Body of pancreas (tissue), 4 donors: Measurements from ENCODE around the gene KCNQ4. TPM values are rescaled to one million over a fixed set of nuclear protein-coding genes. Genes with fewer than 3 reads are reported as not detected.
A peak's percentile ranks its signal among the peaks of the same experiment; 100 is the strongest.

Experiments used
- ATAC-seq: fragments of 150-250 bp; one replicate; pipeline ENCODE4 v1.9.1; 2016
- DNase-seq, 4 donors: peaks; one replicate each; pipeline ENCODE4 v3.0.0-alpha.2; 2019
- H3K27ac ChIP-seq, 4 donors: fragments of 200-600 bp; sonication (generic); 1 replicate in 3 of 4; 2 replicates in 1 of 4; pipeline versions ENCODE4 v1.5.1 to v1.6.1; 2016 to 2019; ENCODE audit warnings: mild to moderate bottlenecking in 1 of 4, mixed read lengths in 1 of 4, moderate library complexity in 1 of 4
- H3K27me3 ChIP-seq, 2 donors: fragments of 200-600 bp; sonication (generic); one replicate each; pipeline ENCODE4 v1.6.0; 2016; ENCODE audit warnings: mild to moderate bottlenecking in 1 of 2
- H3K36me3 ChIP-seq, 2 donors: fragments of 200-600 bp; sonication (generic); replicated peaks in 1 of 2; 2 replicates each; pipeline ENCODE4 v1.5.1; 2016; ENCODE audit warnings: low read depth in 2 of 2; ENCODE audit not compliant: insufficient read depth in 1 of 2
- H3K4me1 ChIP-seq: fragments of 200-600 bp; sonication (generic); one replicate; pipeline ENCODE4 v1.6.0; 2016
- H3K4me3 ChIP-seq, 2 donors: fragments of 200-600 bp; sonication (generic); 1 replicate in 1 of 2; 2 replicates in 1 of 2; pipeline ENCODE4 v1.5.1; 2016 to 2019
- H3K9me3 ChIP-seq, 3 donors: fragments of 200-600 bp; sonication (generic); 1 replicate in 2 of 3; 2 replicates in 1 of 3; pipeline ENCODE4 v1.5.1; 2016
- CTCF ChIP-seq, 7 experiments: fragments of 450-650 bp in 4 of 7; fragments of 200-600 bp in 3 of 7; sonication (generic) in 3 of 7; IDR thresholded peaks; one replicate each; pipeline ENCODE4 v1.5.1; 2016 to 2019; ENCODE audit warnings: antibody characterized with exemption in 7 of 7
- POLR2A ChIP-seq, 3 donors: fragments of 450-650 bp; IDR thresholded peaks; one replicate each; pipeline ENCODE4 v1.6.1; 2016; ENCODE audit warnings: antibody characterized with exemption in 3 of 3, mild to moderate bottlenecking in 2 of 3
- WGBS, 2 donors: methylation state at CpG; one replicate each; pipeline ENCODE4 v1.1.5; 2017; 5-methylcytosine and 5-hydroxymethylcytosine counted together
- intact Hi-C: fragments of 100-400 bp; cut with DNase I; formaldehyde crosslinking; loops from one replicate; pipeline ENCODE4 v1.15.1; 2023
- total RNA-seq, 2 donors: library from RNA; depleted of rRNA; stranded (reverse); fragments of >200 nt; gene quantifications; one replicate each; pipeline ENCODE4 v1.1.0, GENCODE V29; 2016

The KCNQ4 gene
- total RNA-seq, 2 donors from 2014 or later, result 1.8 to 4.0 TPM

GRCh38 chr1:40796939-40797667 lies 13.5 kb downstream of the KCNQ4 start:
- TF ChIP-seq CTCF (IDR thresholded peaks at IDR 0.05) (no peak), POLR2A (IDR thresholded peaks at IDR 0.05) (no peak)

GRCh38 chr1:40797668-40798010 lies 14.1 kb downstream of the KCNQ4 start:
- intact Hi-C loops, result no loop called here
- DNase-seq (no peak), ATAC-seq (no peak)
- Histone ChIP-seq H3K27me3 (no peaks in the 10 kb centered on the region), H3K9me3 (no peaks in the 10 kb centered on the region), H3K4me1 (peaks cover 47% of the 10 kb centered on the region), H3K27ac (peak overlapping the region; percentile 13 to 78 (median 51)), H3K4me3 (no peak overlapping the region), H3K36me3 (no peaks in the 10 kb centered on the region)
- no peak for TF ChIP-seq CTCF (IDR thresholded peaks at IDR 0.05)
- no peak for TF ChIP-seq POLR2A (IDR thresholded peaks at IDR 0.05)
- 79 to 88% methylated on average over 3 of the region's 3 CpGs for WGBS, 2 donors

More at GRCh38 chr1:40796939-40797667, 13.5 kb downstream of the KCNQ4 start:
- DNase-seq, result peak; percentile 32 to 62 (median 60)
- intact Hi-C loops, result no loop called here
- ATAC-seq, result peak; percentile 27
- Histone ChIP-seq H3K4me1 (peaks cover 43% of the 10 kb centered on the region), H3K27me3 (no peaks in the 10 kb centered on the region), H3K4me3 (no peak overlapping the region), H3K36me3 (no peaks in the 10 kb centered on the region), H3K9me3 (no peaks in the 10 kb centered on the region), H3K27ac (peak overlapping the region; percentile 13 to 78 (median 51))
- 64 to 71% methylated on average over 9 of the region's 9 CpGs for WGBS, 2 donors

GRCh38 chr1:40798366-40799281 lies 15.0 kb downstream of the KCNQ4 start:
- Histone ChIP-seq H3K4me1 (peaks cover 48% of the 10 kb centered on the region), H3K27me3 (no peaks in the 10 kb centered on the region), H3K36me3 (no peaks in the 10 kb centered on the region), H3K27ac (peak overlapping the region; percentile 14 to 78 (median 58)), H3K9me3 (no peaks in the 10 kb centered on the region), H3K4me3 (no peak overlapping the region)
- peak; percentile 15 for ATAC-seq
- 63 to 85% methylated on average over 7 to 8 of the region's 8 CpGs for WGBS, 2 donors
- intact Hi-C loops, result no loop called here
- DNase-seq, result peak in 3 of 4 donors; percentile 52 to 72 (median 68)
- no peak for TF ChIP-seq POLR2A (IDR thresholded peaks at IDR 0.05)
- peak in 1 of 7 experiments; percentile 8 for TF ChIP-seq CTCF (IDR thresholded peaks at IDR 0.05)

GRCh38 chr1:40799351-40799867 lies 15.8 kb downstream of the KCNQ4 start:
- Histone ChIP-seq H3K36me3 (no peaks in the 10 kb centered on the region), H3K9me3 (no peaks in the 10 kb centered on the region), H3K4me3 (no peak overlapping the region), H3K4me1 (peaks cover 48% of the 10 kb centered on the region), H3K27ac (peak overlapping the region in 3 of 4 donors; percentile 56 to 78 (median 61)), H3K27me3 (no peaks in the 10 kb centered on the region)
- DNase-seq (peak; percentile 58 to 78 (median 75)), ATAC-seq (peak; percentile 51)
- WGBS, 2 donors, result 25 to 41% methylated on average over 2 to 9 of the region's 9 CpGs
- intact Hi-C loops, result no loop called here
- TF ChIP-seq POLR2A (IDR thresholded peaks at IDR 0.05), result no peak
- TF ChIP-seq CTCF (IDR thresholded peaks at IDR 0.05), result no peak
